RWPE1 (cell line): ENCODE measurements around the gene CARTPT.

Experiments
- CTCF ChIA-PET: fragments of 350-600 bp; sonication (Branson Sonifier 250); formaldehyde crosslinking; extraction: SDS; loops from one replicate; lab custom pipeline; 2021; lab: Yijun Ruan, JAX
- POLR2A ChIA-PET: fragments of 400-600 bp; formaldehyde crosslinking; extraction: SDS; loops from one replicate; lab custom pipeline; 2020; ENCODE audit warnings: antibody characterized with exemption; ENCODE audit not compliant: low non-redundant PET; lab: Yijun Ruan, JAX
- DNase-seq: peaks from one replicate; pipeline ENCODE4 v3.0.0; 2012; ENCODE audit warnings: low spot score
- H3K27ac ChIP-seq: fragments of 450-650 bp; 2 replicates; pipeline ENCODE4 v1.5.1; 2017
- CTCF ChIP-seq: fragments of 450-650 bp; conservative IDR thresholded peaks from 2 replicates; pipeline ENCODE4 v1.5.1; 2017; ENCODE audit warnings: low read depth, mild to moderate bottlenecking

The CARTPT gene

GRCh38 chr5:71738662-71739361, 19.7 kb downstream of the CARTPT start:
- CTCF ChIA-PET = interaction anchor here (0.6 to 1.0 kb wide), 4 partner anchors 19 to 774 kb away, joined by 3 to 4 read pairs (median 4); no protein-coding TSS in a partner anchor
- no peak overlapping the region for H3K27ac ChIP-seq
- POLR2A ChIA-PET = interaction anchor here (0.6 kb wide), 1 partner anchor 142 kb away, joined by 3 read pairs; no protein-coding TSS in a partner anchor
- DNase-seq = no peak
- TF ChIP-seq CTCF = no peak

- no peak for DNase-seq
- CTCF ChIA-PET = no interaction called here
- TF ChIP-seq CTCF = no peak
- POLR2A ChIA-PET = no interaction called here
- no peak overlapping the region for H3K27ac ChIP-seq
These were observed 21.1 kb downstream of the CARTPT start for GRCh38 chr5:71740015-71740753.

GRCh38 chr5:71743155-71743554, 24.1 kb downstream of the CARTPT start:
- POLR2A ChIA-PET = no interaction called here
- CTCF ChIA-PET = no interaction called here
- TF ChIP-seq CTCF = no peak
- H3K27ac ChIP-seq = no peak overlapping the region
- no peak for DNase-seq

GRCh38 chr5:71744009-71744790, 25.1 kb downstream of the CARTPT start:
- TF ChIP-seq CTCF = no peak
- CTCF ChIA-PET = no interaction called here
- no peak overlapping the region for H3K27ac ChIP-seq
- no peak for DNase-seq
- POLR2A ChIA-PET = no interaction called here

GRCh38 chr5:71747182-71747581, 28.1 kb downstream of the CARTPT start:
- no peak for TF ChIP-seq CTCF
- H3K27ac ChIP-seq = no peak overlapping the region
- no peak for DNase-seq
- POLR2A ChIA-PET = no interaction called here
- CTCF ChIA-PET = no interaction called here

- ChIA-PET CTCF (interaction anchor here (0.5 to 1.3 kb wide), 3 partner anchors 10 to 273 kb away, joined by 3 to 5 read pairs (median 3); no protein-coding TSS in a partner anchor), POLR2A (no interaction called here)
- no peak for TF ChIP-seq CTCF
- H3K27ac ChIP-seq = no peak overlapping the region
- DNase-seq = peak; percentile 13
These were observed 29.3 kb downstream of the CARTPT start for GRCh38 chr5:71748360-71748759.
